Activated CD8-positive, alpha-beta T cell treated with anti-CD3 and anti-CD28 coated beads for 36 hours (primary cell): ENCODE measurements around the gene MAPK6. TPM values are rescaled to one million over a fixed set of nuclear protein-coding genes. Genes with fewer than 3 reads are reported as not detected.

ENCODE experiments used
- ATAC-seq: fragments of 200-7000 bp; cut with Tn5 transposase; one replicate; pipeline ENCODE4 v1.10.0; 2021; ENCODE audit warnings: mild to moderate bottlenecking, moderate library complexity
- CTCF ChIA-PET: fragments of 350-600 bp; sonication (Branson Sonifier 250); formaldehyde crosslinking; loops from one replicate; lab custom pipeline; 2021; ENCODE audit warnings: antibody characterized with exemption; lab: Charles Lee
- POLR2A ChIA-PET: fragments of 350-600 bp; sonication (Branson Sonifier 250); formaldehyde crosslinking; loops from one replicate; lab custom pipeline; 2021; ENCODE audit warnings: antibody characterized with exemption; lab: Charles Lee
- DNase-seq: peaks from one replicate; pipeline ENCODE4 v3.0.0-alpha.2; 2020
- H3K27ac Mint-ChIP-seq: one replicate; pipeline ENCODE4 v1.8.0; 2021; ENCODE audit warnings: mild to moderate bottlenecking, mixed read lengths
- H3K27me3 Mint-ChIP-seq: one replicate; pipeline ENCODE4 v1.8.0; 2021; ENCODE audit warnings: mixed read lengths
- H3K36me3 Mint-ChIP-seq: one replicate; pipeline ENCODE4 v1.8.0; 2021; ENCODE audit warnings: low read depth, mixed read lengths
- H3K4me1 Mint-ChIP-seq: one replicate; pipeline ENCODE4 v1.8.0; 2021; ENCODE audit warnings: low read depth, mixed read lengths
- H3K4me3 Mint-ChIP-seq: one replicate; pipeline ENCODE4 v1.8.0; 2021; ENCODE audit warnings: mild to moderate bottlenecking, moderate library complexity, mixed read lengths
- H3K9me3 Mint-ChIP-seq: one replicate; pipeline ENCODE4 v1.8.0; 2021; ENCODE audit warnings: mixed read lengths
- CTCF ChIP-seq: fragments of 200-600 bp; IDR thresholded peaks from one replicate; pipeline ENCODE4 v1.8.0; 2022; ENCODE audit warnings: antibody characterized with exemption, mild to moderate bottlenecking
- intact Hi-C: fragments of 100-400 bp; cut with micrococcal nuclease; formaldehyde crosslinking; loops from one replicate; pipeline ENCODE4 v1.10.0; 2022
- total RNA-seq, 2 experiments: library from RNA; stranded (reverse); gene quantifications; one replicate each; pipeline ENCODE4 v1.2.3, GENCODE V29; 2021

Gene MAPK6
- total RNA-seq, 2 experiments from 2014 or later = 40.5 to 42.2 TPM

- H3K4me1 Mint-ChIP-seq = peaks cover 39% of the 10 kb centered on the region
These were observed 4.3 kb downstream of the MAPK6 start for GRCh38 chr15:52023169-52023922.

GRCh38 chr15:52028431-52029093 is 9.5 kb downstream of the MAPK6 start:
- peaks cover 6% of the 10 kb centered on the region for H3K9me3 Mint-ChIP-seq
- no peak for TF ChIP-seq CTCF
- DNase-seq (no peak), ATAC-seq (no peak)
- POLR2A ChIA-PET = no interaction called here
- H3K27ac Mint-ChIP-seq = no peak overlapping the region
- peaks cover 33% of the 10 kb centered on the region for H3K4me1 Mint-ChIP-seq
- no peak overlapping the region for H3K4me3 Mint-ChIP-seq
- peaks cover 26% of the 10 kb centered on the region for H3K36me3 Mint-ChIP-seq
- intact Hi-C loops = no loop called here
- CTCF ChIA-PET = no interaction called here
- H3K27me3 Mint-ChIP-seq = no peaks in the 10 kb centered on the region

More at GRCh38 chr15:52023169-52023922, 4.3 kb downstream of the MAPK6 start:
- intact Hi-C loops = loop anchor here (5.0 kb wide), 1 partner anchor 41 kb away; no protein-coding TSS in a partner anchor
- Mint-ChIP-seq H3K36me3 (peaks cover 14% of the 10 kb centered on the region), H3K9me3 (no peaks in the 10 kb centered on the region), H3K27me3 (no peaks in the 10 kb centered on the region), H3K27ac (peak overlapping the region; percentile 46), H3K4me3 (no peak overlapping the region)
- no peak for DNase-seq
- CTCF ChIA-PET = interaction anchor here (2.2 to 3.2 kb wide), 3 partner anchors 52 to 56 kb away, joined by 6 to 12 read pairs (median 12); partner anchors contain the start of gene LEO1
- no peak for TF ChIP-seq CTCF
- ATAC-seq = no peak
- POLR2A ChIA-PET = interaction anchor here (2.9 kb wide), 1 partner anchor 11 kb away, joined by 7 read pairs; no protein-coding TSS in a partner anchor

GRCh38 chr15:52030010-52030409 is 11.0 kb downstream of the MAPK6 start:
- H3K4me1 Mint-ChIP-seq = peaks cover 34% of the 10 kb centered on the region
- intact Hi-C loops = no loop called here
- H3K4me3 Mint-ChIP-seq = no peak overlapping the region
- no peak for TF ChIP-seq CTCF
- DNase-seq (no peak), ATAC-seq (no peak)
- H3K9me3 Mint-ChIP-seq = peaks cover 11% of the 10 kb centered on the region
- ChIA-PET POLR2A (interaction anchor here (1.7 kb wide), 1 partner anchor 10 kb away, joined by 6 read pairs; no protein-coding TSS in a partner anchor), CTCF (interaction anchor here (0.8 kb wide), 2 partner anchors 13 to 111 kb away, joined by 3 read pairs; no protein-coding TSS in a partner anchor)
- H3K27ac Mint-ChIP-seq = peak overlapping the region; percentile 9
- peaks cover 35% of the 10 kb centered on the region for H3K36me3 Mint-ChIP-seq
- H3K27me3 Mint-ChIP-seq = no peaks in the 10 kb centered on the region

GRCh38 chr15:52031556-52031955 is 12.5 kb downstream of the MAPK6 start:
- ATAC-seq (peak; percentile 73), DNase-seq (no peak)
- Mint-ChIP-seq H3K9me3 (peaks cover 11% of the 10 kb centered on the region), H3K4me3 (no peak overlapping the region), H3K4me1 (peaks cover 30% of the 10 kb centered on the region), H3K36me3 (peaks cover 36% of the 10 kb centered on the region), H3K27me3 (no peaks in the 10 kb centered on the region), H3K27ac (no peak overlapping the region)
- intact Hi-C loops = no loop called here
- no peak for TF ChIP-seq CTCF
- CTCF ChIA-PET = interaction anchor here (0.6 to 1.5 kb wide), 3 partner anchors 35 to 56 kb away, joined by 3 read pairs; no protein-coding TSS in a partner anchor
- POLR2A ChIA-PET = interaction anchor here (0.7 kb wide), 1 partner anchor 29 kb away, joined by 4 read pairs; no protein-coding TSS in a partner anchor
